WERI-Rb-1 (cell line): Measurements from ENCODE around the gene GP1BB.

Experiments
- DNase-seq: peaks from one replicate; pipeline ENCODE4 v3.0.0-alpha.2; 2020
- H3K27ac ChIP-seq: fragments of 250-450 bp; sonication (Bioruptor Pico); 2 replicates; pipeline ENCODE4 v1.5.1; 2020; ENCODE audit warnings: mild to moderate bottlenecking, moderate library complexity
- H3K27me3 ChIP-seq: fragments of 250-450 bp; sonication (Bioruptor Pico); 2 replicates; pipeline ENCODE4 v1.5.1; 2021; ENCODE audit warnings: mild to moderate bottlenecking, low read depth, moderate library complexity; ENCODE audit not compliant: insufficient read depth, severe bottlenecking
- H3K36me3 ChIP-seq: fragments of 250-450 bp; sonication (Bioruptor Pico); 2 replicates; pipeline ENCODE4 v1.5.1; 2020; ENCODE audit warnings: mild to moderate bottlenecking, moderate library complexity
- H3K4me3 ChIP-seq: 2 replicates; pipeline ENCODE4 v1.5.1; 2011; ENCODE audit warnings: low read depth, mild to moderate bottlenecking, control low read depth, low read length
- H3K9me3 ChIP-seq: fragments of 250-450 bp; sonication (Bioruptor Pico); 2 replicates; pipeline ENCODE4 v1.5.1; 2021; ENCODE audit warnings: mild to moderate bottlenecking, moderate library complexity; ENCODE audit not compliant: severe bottlenecking
- CTCF ChIP-seq: IDR thresholded peaks from 2 replicates; pipeline ENCODE4 v1.5.1; 2011; ENCODE audit warnings: low read depth, mild to moderate bottlenecking, control low read depth, inconsistent platforms, low read length

The GP1BB gene

GRCh38 chr22:19743651-19744050 is 20.3 kb downstream of the GP1BB start:
- H3K36me3 ChIP-seq, result no peaks in the 10 kb centered on the region
- H3K27me3 ChIP-seq, result no peaks in the 10 kb centered on the region
- no peak overlapping the region for H3K4me3 ChIP-seq
- no peak overlapping the region for H3K27ac ChIP-seq
- H3K9me3 ChIP-seq, result no peaks in the 10 kb centered on the region
- no peak for DNase-seq
- TF ChIP-seq CTCF, result no peak

- DNase-seq, result no peak
- no peaks in the 10 kb centered on the region for H3K36me3 ChIP-seq
- TF ChIP-seq CTCF, result no peak
- no peaks in the 10 kb centered on the region for H3K9me3 ChIP-seq
- H3K27me3 ChIP-seq, result no peaks in the 10 kb centered on the region
- H3K4me3 ChIP-seq, result no peak overlapping the region
- H3K27ac ChIP-seq, result no peak overlapping the region
Measured at GRCh38 chr22:19744350-19745006, 21.1 kb downstream of the GP1BB start.

- Histone ChIP-seq H3K36me3 (no peaks in the 10 kb centered on the region), H3K27ac (no peak overlapping the region), H3K4me3 (no peak overlapping the region), H3K9me3 (no peaks in the 10 kb centered on the region), H3K27me3 (no peaks in the 10 kb centered on the region)
- no peak for DNase-seq
- TF ChIP-seq CTCF, result no peak
Measured at GRCh38 chr22:19745155-19746101, 22.1 kb downstream of the GP1BB start.

GRCh38 chr22:19746726-19747125 is 23.4 kb downstream of the GP1BB start:
- no peaks in the 10 kb centered on the region for H3K27me3 ChIP-seq
- no peak for DNase-seq
- no peak overlapping the region for H3K27ac ChIP-seq
- no peaks in the 10 kb centered on the region for H3K9me3 ChIP-seq
- no peaks in the 10 kb centered on the region for H3K36me3 ChIP-seq
- H3K4me3 ChIP-seq, result no peak overlapping the region
- no peak for TF ChIP-seq CTCF

- H3K27me3 ChIP-seq, result no peaks in the 10 kb centered on the region
- no peaks in the 10 kb centered on the region for H3K36me3 ChIP-seq
Measured at GRCh38 chr22:19747551-19747950, 24.2 kb downstream of the GP1BB start.

More at GRCh38 chr22:19747551-19747950, 24.2 kb downstream of the GP1BB start:
- TF ChIP-seq CTCF, result no peak
- Histone ChIP-seq H3K9me3 (no peaks in the 10 kb centered on the region), H3K4me3 (no peak overlapping the region), H3K27ac (no peak overlapping the region)
- DNase-seq, result no peak
